GM19397 (cell line): ENCODE data around the gene SAMD7.

Experiments
- ATAC-seq: cut with Tn5 transposase; IDR thresholded peaks from one replicate; pipeline ENCODE4 v1.9.1; 2021; ENCODE audit warnings: mild to moderate bottlenecking, moderate library complexity; ENCODE audit not compliant: unreplicated experiment

SAMD7 gene

GRCh38 chr3:169907944-169908343 is 3.4 kb upstream of the SAMD7 start:
- ATAC-seq: no peak

- no peak for ATAC-seq
Observed at GRCh38 chr3:169913323-169913722, 2.0 kb downstream of the SAMD7 start.

GRCh38 chr3:169914321-169914720 is 2.9 kb downstream of the SAMD7 start:
- ATAC-seq: no peak

DNA sequence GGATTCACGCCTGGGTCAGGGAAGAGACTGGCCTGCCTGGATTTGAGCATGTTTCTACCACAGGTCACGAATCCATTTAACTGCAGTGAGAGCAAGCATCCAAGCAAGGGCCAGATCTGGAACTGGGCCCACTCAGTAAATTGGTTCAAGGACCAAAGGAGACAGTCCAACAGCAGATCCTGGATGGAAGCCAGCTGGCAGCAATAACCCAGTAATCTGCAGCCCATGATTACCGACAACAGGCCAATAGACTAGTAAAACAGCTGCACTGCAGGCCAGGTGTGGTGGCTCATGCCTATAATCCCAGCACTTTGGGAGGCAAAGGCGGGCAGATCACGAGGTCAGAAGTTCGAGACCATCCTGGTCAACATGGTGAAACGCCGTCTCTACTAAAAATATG is 11.8 kb downstream of the SAMD7 start:
- no peak for ATAC-seq

DNA sequence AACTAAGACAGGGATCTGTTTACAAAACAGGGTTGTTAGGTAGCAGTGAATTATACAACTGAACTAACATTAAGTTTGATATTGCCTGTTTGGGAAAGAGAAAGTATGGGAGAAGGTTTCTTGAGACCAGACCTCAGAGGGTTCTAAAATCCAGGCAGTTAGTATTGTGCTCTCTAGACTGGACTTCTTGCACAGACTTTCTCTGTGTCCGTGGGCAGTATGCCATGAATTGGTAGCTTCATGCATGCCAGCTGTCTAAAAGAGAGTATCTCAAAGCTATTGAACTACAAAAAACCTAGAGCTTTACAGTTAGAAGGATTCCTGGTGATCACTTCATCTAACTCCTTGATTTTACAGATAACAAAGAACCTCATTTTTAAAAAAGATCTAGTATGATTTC is 12.5 kb downstream of the SAMD7 start:
- no peak for ATAC-seq

- no peak for ATAC-seq
Observed at GRCh38 chr3:169929830-169930519, 18.6 kb downstream of the SAMD7 start.

GRCh38 chr3:169930843-169931242 is 19.5 kb downstream of the SAMD7 start:
- no peak for ATAC-seq

- peak; percentile 90 for ATAC-seq
Observed at GRCh38 chr3:169931747-169932520, 20.6 kb downstream of the SAMD7 start.

DNA sequence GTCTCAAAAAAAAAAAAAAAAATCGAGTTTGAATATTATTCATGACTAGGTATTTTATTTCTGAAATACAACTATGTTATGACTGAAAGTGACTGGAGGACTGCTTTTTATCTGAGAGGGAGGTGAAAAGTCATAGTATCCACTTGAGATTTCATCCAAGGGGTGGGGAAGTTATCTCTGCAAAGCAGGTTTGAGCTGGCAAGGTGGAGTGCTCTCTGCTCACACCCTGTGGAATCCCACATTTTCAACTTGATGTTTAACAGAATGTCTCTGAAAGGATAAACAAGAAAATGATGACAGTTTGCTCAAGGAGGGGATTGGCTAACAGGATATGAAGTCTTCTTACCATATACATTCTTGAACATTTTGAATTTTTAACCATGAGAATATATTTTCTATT is 27.9 kb downstream of the SAMD7 start:
- no peak for ATAC-seq

GRCh38 chr3:169939751-169940150 is 28.4 kb downstream of the SAMD7 start:
- no peak for ATAC-seq

DNA sequence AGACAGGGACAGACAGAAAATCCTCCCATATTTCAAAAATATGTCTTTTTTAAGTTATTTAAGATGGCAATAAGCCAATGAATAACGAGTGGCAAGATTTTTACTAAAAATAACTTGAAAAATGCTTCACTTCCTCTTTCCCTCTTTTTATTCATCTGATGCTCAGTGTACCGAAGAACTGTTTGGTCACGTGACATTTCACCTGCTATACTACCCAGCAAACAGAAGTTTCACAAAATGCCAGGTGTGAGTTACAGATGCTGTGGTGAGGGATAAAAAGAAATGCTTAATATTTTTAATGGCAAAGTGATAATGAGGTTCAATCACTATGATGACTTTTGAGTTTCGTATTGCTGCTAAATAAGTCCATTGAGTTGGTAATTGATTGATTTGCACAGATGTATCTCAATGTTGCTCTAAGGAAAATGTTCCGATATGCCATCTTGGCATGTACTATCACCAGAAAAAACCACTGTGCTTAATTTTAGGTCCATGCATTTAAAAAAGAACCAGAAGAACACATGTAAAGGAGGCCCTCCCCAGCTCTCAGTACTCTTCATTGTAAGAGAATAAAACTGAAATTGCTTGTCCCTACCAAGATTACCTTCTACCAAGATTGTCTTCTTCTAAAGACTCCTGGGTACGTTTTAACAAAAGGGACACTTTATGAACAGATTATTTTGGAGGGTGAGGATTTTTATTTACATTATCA is 29.3 kb downstream of the SAMD7 start:
- ATAC-seq: peak; percentile 72

DNA sequence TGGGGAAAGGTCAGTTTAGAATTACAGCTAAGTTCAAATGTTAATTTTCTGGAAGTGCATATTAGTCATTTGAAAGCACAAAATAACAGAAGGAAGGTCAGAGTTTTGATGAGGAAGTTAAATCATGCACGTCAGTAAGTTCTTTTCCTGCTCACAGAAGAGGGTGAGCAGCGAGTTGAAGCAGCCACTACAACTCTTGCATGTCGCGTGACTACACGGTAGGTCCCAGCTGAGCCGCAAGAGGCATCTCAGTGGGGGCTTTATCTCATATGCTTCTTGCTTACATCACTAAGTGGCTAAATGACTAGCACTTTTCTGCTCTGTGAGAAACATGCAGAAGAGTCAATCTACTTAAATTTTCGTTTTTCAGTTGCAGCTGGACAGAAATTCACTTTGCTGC is 33.9 kb downstream of the SAMD7 start:
- peak; percentile 86 for ATAC-seq

- ATAC-seq: no peak
Observed at GRCh38 chr3:169946336-169946735, 35.0 kb downstream of the SAMD7 start.

DNA sequence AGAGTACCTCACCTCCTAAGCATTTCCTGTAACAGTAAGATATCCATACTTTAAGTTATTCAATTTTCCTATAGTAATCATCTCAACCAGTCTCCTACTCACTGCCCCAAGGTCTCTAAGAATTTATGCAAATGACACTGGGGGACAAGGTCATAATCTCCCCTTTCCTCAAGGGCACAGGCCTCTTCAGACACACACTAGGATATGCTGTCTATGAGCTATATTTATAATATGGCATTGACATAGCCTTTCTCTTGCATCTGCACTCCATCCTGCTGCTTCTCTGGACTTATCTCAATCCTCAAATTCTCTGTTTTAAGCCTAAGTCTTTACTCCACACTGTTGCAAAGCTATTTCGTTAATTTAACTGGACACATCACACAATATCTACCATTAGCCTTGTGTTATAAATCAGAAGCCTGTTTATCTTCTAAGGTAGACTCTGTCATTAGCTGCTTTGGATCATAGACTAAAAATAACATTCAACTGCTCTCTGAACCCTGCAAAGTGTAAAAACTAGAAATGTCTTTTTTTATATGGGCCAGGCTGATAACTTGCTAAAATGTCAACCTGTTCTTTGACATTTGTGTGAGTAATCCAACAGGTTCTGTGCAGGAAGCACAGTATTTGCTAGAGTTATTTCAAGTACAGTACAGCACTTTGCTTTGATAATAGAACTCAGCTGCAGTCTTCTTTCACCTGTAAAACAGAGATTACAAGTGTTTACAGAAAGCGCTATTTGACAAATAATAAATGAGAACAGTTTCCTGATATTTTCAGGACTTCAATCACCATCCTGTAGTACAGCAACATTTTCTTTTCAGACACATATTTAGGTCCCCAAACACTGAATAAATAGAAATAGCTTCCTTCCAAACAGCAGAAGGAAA is 37.4 kb downstream of the SAMD7 start:
- ATAC-seq: no peak

DNA sequence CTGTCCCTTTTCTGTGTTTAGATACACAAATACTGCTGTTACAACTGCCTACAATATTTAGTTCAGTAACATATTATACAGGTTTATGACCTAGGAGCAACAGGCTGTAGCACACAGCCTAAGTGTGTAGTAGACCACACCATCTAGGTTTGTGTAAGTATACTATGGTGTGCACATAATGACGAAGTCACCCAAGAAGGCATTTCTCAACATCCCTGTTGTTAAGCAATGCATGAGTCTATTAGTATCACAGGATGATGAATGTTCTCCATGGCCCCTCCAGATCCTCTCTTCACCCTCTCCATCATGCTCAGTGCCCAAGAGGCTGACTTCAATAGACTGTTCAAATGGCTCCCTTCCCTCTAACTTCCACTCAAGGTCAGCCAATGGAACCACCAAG is 40.7 kb downstream of the SAMD7 start:
- ATAC-seq: no peak

- no peak for ATAC-seq
Observed at GRCh38 chr3:169953462-169954141, 42.2 kb downstream of the SAMD7 start.

DNA sequence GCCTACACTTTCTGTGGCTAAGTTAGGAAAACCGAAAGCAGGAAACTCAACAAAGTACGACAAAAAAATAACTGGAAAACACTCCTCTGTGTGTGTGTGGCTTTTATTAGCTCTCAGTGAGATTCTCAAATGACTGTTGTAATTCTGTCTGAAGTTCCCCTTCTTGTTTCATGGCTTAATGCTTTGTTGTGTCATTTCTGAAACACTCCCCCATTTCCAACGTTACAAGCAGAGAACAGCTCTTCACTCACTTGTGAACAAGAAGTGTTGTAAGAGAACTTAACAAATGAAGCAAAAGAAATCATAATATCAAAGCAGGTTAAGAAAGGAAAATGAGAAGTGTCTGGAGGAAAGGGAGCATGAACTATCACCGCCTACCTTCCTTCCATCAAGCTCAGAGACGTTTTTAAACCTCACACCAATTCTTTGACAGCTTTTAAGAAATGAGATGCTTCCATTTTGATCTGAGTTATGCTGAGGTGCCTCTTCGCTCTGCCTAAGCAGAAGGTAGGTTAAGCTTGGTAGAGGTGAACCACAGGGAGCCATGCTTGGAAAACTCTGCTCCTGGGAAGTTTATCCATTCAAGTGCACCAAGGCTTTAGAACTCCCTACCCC is 42.9 kb downstream of the SAMD7 start:
- ATAC-seq: peak; percentile 69

GRCh38 chr3:169955406-169955805 is 44.0 kb downstream of the SAMD7 start:
- ATAC-seq: no peak

DNA sequence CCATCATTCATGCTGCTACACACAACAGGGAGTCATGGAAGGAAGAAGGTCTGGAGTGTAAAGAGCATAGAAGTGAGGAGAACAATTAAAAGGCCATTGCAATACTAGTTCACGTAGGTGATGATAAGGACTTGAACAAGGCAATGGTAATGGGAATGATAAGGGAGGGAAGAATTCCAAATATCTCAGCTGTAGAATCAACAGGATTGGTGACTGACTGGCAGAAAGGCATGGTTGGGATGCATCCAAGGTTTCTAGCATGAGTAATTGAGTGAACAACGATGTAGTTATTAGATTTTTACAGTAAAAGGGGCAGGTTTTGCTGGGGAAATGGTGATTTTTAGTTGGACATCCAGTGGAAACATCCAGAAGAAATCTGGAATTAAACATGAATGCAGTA is 52.8 kb downstream of the SAMD7 start:
- ATAC-seq: no peak
